SK-N-SH (cell line): ENCODE data around the gene NID1. TPM values are rescaled to one million over a fixed set of nuclear protein-coding genes. Genes with fewer than 3 reads are reported as not detected.

Source experiments
- CTCF ChIA-PET: fragments of 300-600, 350-600 bp; formaldehyde crosslinking; extraction: SDS; loops from one replicate; lab custom pipeline; 2021; lab: Yijun Ruan, JAX
- POLR2A ChIA-PET: fragments of 350-600 bp; sonication (Branson Sonifier 250); formaldehyde crosslinking; extraction: SDS; loops from one replicate; lab custom pipeline; 2020; ENCODE audit warnings: antibody characterized with exemption, inconsistent platforms; lab: Yijun Ruan, JAX
- DNase-seq: peaks from one replicate; pipeline ENCODE4 v3.0.0; 2012
- H2AFZ ChIP-seq: fragments of 200-600 bp; sonication (generic); 2 replicates; pipeline ENCODE4 v1.8.1; 2016; ENCODE audit warnings: antibody characterized with exemption, mild to moderate bottlenecking, low read depth
- H3F3A ChIP-seq: fragments of 200-600 bp; sonication (generic); replicated peaks from 2 replicates; pipeline ENCODE3; 2016; ENCODE audit warnings: antibody characterized with exemption, mild to moderate bottlenecking; ENCODE audit not compliant: insufficient read depth
- H3K27ac ChIP-seq, 2 experiments: fragments of 200-500 bp in 1 of 2; fragments of 200-600 bp in 1 of 2; sonication (Bioruptor generic) in 1 of 2; sonication (generic), shearing (Covaris generic) in 1 of 2; 2 replicates each; pipeline versions ENCODE4 v1.5.1 to v1.6.1; 2014 to 2016; ENCODE audit warnings: low read depth in 2 of 2, inconsistent platforms in 1 of 2, low read length in 1 of 2, mild to moderate bottlenecking in 1 of 2, mixed read lengths in 1 of 2
- H3K27me3 ChIP-seq: fragments of 200-600 bp; sonication (generic), shearing (Covaris generic); 2 replicates; pipeline ENCODE4 v1.6.1; 2016; ENCODE audit warnings: mixed run types; ENCODE audit not compliant: insufficient read depth
- H3K36me3 ChIP-seq, 2 experiments: fragments of 200-500 bp in 1 of 2; fragments of 200-600 bp in 1 of 2; sonication (Bioruptor generic) in 1 of 2; sonication (generic) in 1 of 2; replicated peaks in 1 of 2; 2 replicates each; pipeline versions ENCODE3 to v1.5.1; 2014 to 2016; ENCODE audit warnings: low read length in 1 of 2, mild to moderate bottlenecking in 1 of 2; ENCODE audit not compliant: insufficient read depth in 2 of 2, control insufficient read depth in 1 of 2
- H3K4me1 ChIP-seq, 2 experiments: fragments of 200-500 bp in 1 of 2; fragments of 200-600 bp in 1 of 2; sonication (Bioruptor generic) in 1 of 2; sonication (generic), shearing (Covaris generic) in 1 of 2; 2 replicates each; pipeline versions ENCODE4 v1.5.1 to v1.6.1; 2014 to 2016; ENCODE audit warnings: low read depth in 1 of 2, low read length in 1 of 2, mixed run types in 1 of 2; ENCODE audit not compliant: insufficient read depth in 2 of 2, control insufficient read depth in 1 of 2
- H3K4me2 ChIP-seq: fragments of 200-600 bp; sonication (generic), shearing (Covaris generic); 2 replicates; pipeline ENCODE4 v1.6.1; 2017; ENCODE audit warnings: mixed run types
- H3K4me3 ChIP-seq, 2 experiments: fragments of 200-500 bp in 1 of 2; fragments of 200-600 bp in 1 of 2; sonication (Bioruptor generic) in 1 of 2; sonication (generic), shearing (Covaris generic) in 1 of 2; 2 replicates each; pipeline versions ENCODE4 v1.5.1 to v1.8.1; 2014 to 2016; ENCODE audit warnings: low read depth in 2 of 2, inconsistent platforms in 1 of 2, low read length in 1 of 2, mild to moderate bottlenecking in 1 of 2, mixed read lengths in 1 of 2, moderate library complexity in 1 of 2
- H3K79me2 ChIP-seq: fragments of 200-600 bp; sonication (generic); 2 replicates; pipeline ENCODE4 v1.8.1; 2017; ENCODE audit warnings: mild to moderate bottlenecking; ENCODE audit not compliant: insufficient read depth
- H3K9ac ChIP-seq: fragments of 200-600 bp; sonication (generic); 2 replicates; pipeline ENCODE4 v1.6.1; 2017; ENCODE audit warnings: mixed run types
- H3K9me2 ChIP-seq: fragments of 200-600 bp; sonication (generic); 2 replicates; pipeline ENCODE4 v1.6.1; 2017; ENCODE audit warnings: mixed run types
- H3K9me3 ChIP-seq: fragments of 200-600 bp; sonication (generic); 2 replicates; pipeline ENCODE4 v1.6.1; 2017; ENCODE audit warnings: mixed run types, mild to moderate bottlenecking, moderate library complexity
- H4K20me1 ChIP-seq: fragments of 200-600 bp; sonication (generic); 2 replicates; pipeline ENCODE4 v1.6.1; 2017; ENCODE audit warnings: mild to moderate bottlenecking, mixed run types; ENCODE audit not compliant: insufficient read depth
- CTCF ChIP-seq: fragments of 200-600 bp; sonication (generic); IDR thresholded peaks from 2 replicates; pipeline ENCODE4 v1.6.1; 2017; ENCODE audit warnings: antibody characterized with exemption, mild to moderate bottlenecking, moderate library complexity
- ELF1 ChIP-seq: IDR thresholded peaks from 2 replicates; pipeline ENCODE4 v1.4.0; 2012
- FOSL2 ChIP-seq: IDR thresholded peaks from 2 replicates; pipeline ENCODE4 v1.4.0; 2012; ENCODE audit warnings: low read depth, mild to moderate bottlenecking, moderate library complexity, borderline replicate concordance
- FOXJ3 ChIP-seq: sonication (generic); formaldehyde crosslinking; IDR thresholded peaks from 2 replicates; pipeline ENCODE4 v1.5.1; 2020; ENCODE audit warnings: mild to moderate bottlenecking, missing genetic modification reagents
- FOXM1 ChIP-seq: IDR thresholded peaks from 2 replicates; pipeline ENCODE4 v1.4.0; 2012; ENCODE audit warnings: low read depth, mild to moderate bottlenecking
- IRF3 ChIP-seq: fragments of 150-350 bp; IDR thresholded peaks from 2 replicates; pipeline ENCODE4 v1.6.1; 2016; ENCODE audit warnings: mild to moderate bottlenecking, low read depth, low read length
- MAX ChIP-seq: IDR thresholded peaks from 2 replicates; pipeline ENCODE4 v1.4.0; 2012; ENCODE audit warnings: low read depth
- MEF2A ChIP-seq: IDR thresholded peaks from 2 replicates; pipeline ENCODE4 v1.4.0; 2012; ENCODE audit warnings: low read depth, borderline replicate concordance
- NFIC ChIP-seq: IDR thresholded peaks from 2 replicates; pipeline ENCODE4 v1.4.0; 2012; ENCODE audit warnings: borderline replicate concordance
- RAD21 ChIP-seq: IDR thresholded peaks from 2 replicates; pipeline ENCODE4 v1.6.1; 2012; ENCODE audit warnings: mild to moderate bottlenecking, low read length
- RCOR1 ChIP-seq: fragments of 150-350 bp; IDR thresholded peaks from 2 replicates; pipeline ENCODE4 v1.6.1; 2017; ENCODE audit warnings: antibody characterized with exemption, low read length
- RFX5 ChIP-seq: IDR thresholded peaks from 2 replicates; pipeline ENCODE4 v1.6.1; 2012; ENCODE audit warnings: mild to moderate bottlenecking, improper control_type of control experiment, low read length
- RXRA ChIP-seq: IDR thresholded peaks from 2 replicates; pipeline ENCODE4 v1.4.0; 2012; ENCODE audit warnings: low read depth, mild to moderate bottlenecking, borderline replicate concordance
- SMC3 ChIP-seq: IDR thresholded peaks from 2 replicates; pipeline ENCODE4 v1.6.1; 2012; ENCODE audit warnings: low read depth, low read length, improper control_type of control experiment
- TCF12 ChIP-seq: IDR thresholded peaks from 2 replicates; pipeline ENCODE4 v1.4.0; 2012
- YY1 ChIP-seq: IDR thresholded peaks from 2 replicates; pipeline ENCODE4 v1.4.0; 2012; ENCODE audit warnings: low read depth, mild to moderate bottlenecking
- ZBTB33 ChIP-seq: IDR thresholded peaks from 2 replicates; pipeline ENCODE4 v1.4.0; 2012; ENCODE audit warnings: low read depth, borderline replicate concordance
- WGBS: methylation state at CpG from one replicate; pipeline ENCODE4 v1.1.6; 2017; ENCODE audit warnings: low lambda C conversion rate; 5-methylcytosine and 5-hydroxymethylcytosine counted together
- polyA plus RNA-seq, 3 experiments: library from polyadenylated mRNA; depleted of rRNA; stranded (reverse); fragments of >200 nt; gene quantifications; 2 replicates each; pipeline ENCODE4 v1.2.3, GENCODE V29; 2012
- TF ChIP-seq, protein P1 (sequence below): IDR thresholded peaks from 2 replicates; pipeline ENCODE4; 2012
- TF ChIP-seq, protein P2 (sequence below): fragments of 150-350 bp; IDR thresholded peaks from 2 replicates; pipeline ENCODE4 v1.6.1; 2017; ENCODE audit warnings: antibody characterized with exemption, low read length, low read depth, borderline replicate concordance

NID1 gene
- polyA plus RNA-seq, 1 of the 3 experiments (the other 2 are of a cell fraction), result 74.3 TPM

GRCh38 chr1:236079703-236080102 lies 14.8 kb upstream of the NID1 start:
- H3K27me3 ChIP-seq, result no peaks in the 10 kb centered on the region
- ChIA-PET CTCF (no interaction called here), POLR2A (no interaction called here)
- H3K27ac ChIP-seq, result no peak overlapping the region
- H3K79me2 ChIP-seq, result no peaks in the 10 kb centered on the region
- H3K36me3 ChIP-seq, result no peaks in the 10 kb centered on the region
- no peak for DNase-seq
- no peaks in the 10 kb centered on the region for H4K20me1 ChIP-seq
- peaks cover 4 to 8% of the 10 kb centered on the region in 2 experiments; a peak in 1 of 4 replicates for H3K4me1 ChIP-seq
- WGBS, result 82% methylated on average over 5 of the region's 5 CpGs
- H2AFZ ChIP-seq, result no peak overlapping the region
- H3K9ac ChIP-seq, result no peak overlapping the region
- H3F3A ChIP-seq, result peaks cover 7% of the 10 kb centered on the region
- no peaks in the 10 kb centered on the region for H3K9me3 ChIP-seq
- no peak overlapping the region for H3K4me2 ChIP-seq
- H3K9me2 ChIP-seq, result no peaks in the 10 kb centered on the region
- H3K4me3 ChIP-seq, result no peak overlapping the region
- no peak for TF ChIP-seq RFX5
- TF ChIP-seq, protein P1, sequence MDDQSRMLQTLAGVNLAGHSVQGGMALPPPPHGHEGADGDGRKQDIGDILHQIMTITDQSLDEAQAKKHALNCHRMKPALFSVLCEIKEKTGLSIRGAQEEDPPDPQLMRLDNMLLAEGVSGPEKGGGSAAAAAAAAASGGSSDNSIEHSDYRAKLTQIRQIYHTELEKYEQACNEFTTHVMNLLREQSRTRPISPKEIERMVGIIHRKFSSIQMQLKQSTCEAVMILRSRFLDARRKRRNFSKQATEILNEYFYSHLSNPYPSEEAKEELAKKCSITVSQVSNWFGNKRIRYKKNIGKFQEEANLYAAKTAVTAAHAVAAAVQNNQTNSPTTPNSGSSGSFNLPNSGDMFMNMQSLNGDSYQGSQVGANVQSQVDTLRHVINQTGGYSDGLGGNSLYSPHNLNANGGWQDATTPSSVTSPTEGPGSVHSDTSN, result no peak
- no peak for TF ChIP-seq TCF12
- no peak for TF ChIP-seq IRF3
- TF ChIP-seq ZBTB33, result no peak
- no peak for TF ChIP-seq MEF2A
- TF ChIP-seq NFIC, result no peak
- no peak for TF ChIP-seq RXRA
- TF ChIP-seq SMC3, result no peak
- TF ChIP-seq CTCF, result no peak
- TF ChIP-seq ELF1, result no peak
- TF ChIP-seq, all 33 proteins: peak for 0

- no peak overlapping the region for H3K9ac ChIP-seq
- H3K36me3 ChIP-seq, result no peaks in the 10 kb centered on the region
- ChIA-PET CTCF (no interaction called here), POLR2A (no interaction called here)
- no peak overlapping the region for H3K4me3 ChIP-seq
- 98% methylated on average over 2 of the region's 2 CpGs for WGBS
- no peaks in the 10 kb centered on the region for H3K27me3 ChIP-seq
- H3K9me2 ChIP-seq, result no peaks in the 10 kb centered on the region
- no peak for DNase-seq
- peaks cover 4% of the 10 kb centered on the region for H3F3A ChIP-seq
- peaks cover 4 to 8% of the 10 kb centered on the region in 2 experiments; a peak in 1 of 4 replicates for H3K4me1 ChIP-seq
- H2AFZ ChIP-seq, result no peak overlapping the region
- H3K4me2 ChIP-seq, result no peak overlapping the region
- H4K20me1 ChIP-seq, result no peaks in the 10 kb centered on the region
- no peaks in the 10 kb centered on the region for H3K79me2 ChIP-seq
- H3K27ac ChIP-seq, result no peak overlapping the region
- no peaks in the 10 kb centered on the region for H3K9me3 ChIP-seq
- no peak for TF ChIP-seq RXRA
- TF ChIP-seq YY1, result no peak
- no peak for TF ChIP-seq IRF3
- TF ChIP-seq, protein P1, result no peak
- no peak for TF ChIP-seq FOSL2
- TF ChIP-seq MAX, result no peak
- no peak for TF ChIP-seq RCOR1
- TF ChIP-seq, protein P2, sequence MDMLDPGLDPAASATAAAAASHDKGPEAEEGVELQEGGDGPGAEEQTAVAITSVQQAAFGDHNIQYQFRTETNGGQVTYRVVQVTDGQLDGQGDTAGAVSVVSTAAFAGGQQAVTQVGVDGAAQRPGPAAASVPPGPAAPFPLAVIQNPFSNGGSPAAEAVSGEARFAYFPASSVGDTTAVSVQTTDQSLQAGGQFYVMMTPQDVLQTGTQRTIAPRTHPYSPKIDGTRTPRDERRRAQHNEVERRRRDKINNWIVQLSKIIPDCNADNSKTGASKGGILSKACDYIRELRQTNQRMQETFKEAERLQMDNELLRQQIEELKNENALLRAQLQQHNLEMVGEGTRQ, result no peak
- TF ChIP-seq MEF2A, result no peak
- TF ChIP-seq FOXJ3, result no peak
- no peak for TF ChIP-seq TCF12
- no peak for TF ChIP-seq RAD21
- no peak for TF ChIP-seq FOXM1
- TF ChIP-seq ELF1, result no peak
These were observed 14.1 kb upstream of the NID1 start for GRCh38 chr1:236078993-236079392.
